HFFc6 (cell line): ENCODE data around the gene KRT37. TPM values are rescaled to one million over a fixed set of nuclear protein-coding genes. Genes with fewer than 3 reads are reported as not detected.
"Not testable (repeated sequence)": the region's sequence is repeated elsewhere in the genome, so short reads cannot be mapped to it uniquely, and the experiment has no call there.

ENCODE experiments used
- DNase-seq: peaks from one replicate; pipeline ENCODE4 v3.0.0-alpha.2; 2018
- H3K27ac Mint-ChIP-seq: 2 replicates; pipeline ENCODE4 v1.8.0; 2020; ENCODE audit warnings: mild to moderate bottlenecking, mixed read lengths
- H3K27me3 Mint-ChIP-seq: 2 replicates; pipeline ENCODE4 v1.8.0; 2021; ENCODE audit warnings: mild to moderate bottlenecking, moderate library complexity, mixed read lengths; ENCODE audit not compliant: insufficient read depth
- H3K36me3 Mint-ChIP-seq: 2 replicates; pipeline ENCODE4 v1.8.0; 2021; ENCODE audit warnings: low read depth, mixed read lengths
- H3K4me1 Mint-ChIP-seq: 2 replicates; pipeline ENCODE4 v1.8.0; 2020; ENCODE audit warnings: low read depth, mixed read lengths
- H3K4me3 Mint-ChIP-seq: 2 replicates; pipeline ENCODE4 v1.8.0; 2020; ENCODE audit warnings: mild to moderate bottlenecking, moderate library complexity, mixed read lengths
- H3K9me3 Mint-ChIP-seq: 2 replicates; pipeline ENCODE4 v1.8.0; 2020; ENCODE audit warnings: mild to moderate bottlenecking, mixed read lengths
- total RNA-seq, 6 experiments: library from RNA; stranded (reverse); fragmentation: NEBNext Ultra II Directional; extraction: Animal tissue kit (Norgen Biotek cat#: 25700); gene quantifications; 2 replicates in 1 of 6; 3 replicates in 5 of 6; pipeline ENCODE4 v1.2.3, GENCODE V29; 2021
- TF ChIP-seq, protein P1 (sequence below): fragments of 200-600 bp; sonication (generic); IDR thresholded peaks from 2 replicates; pipeline ENCODE4 v1.5.0; 2021; ENCODE audit warnings: antibody characterized with exemption, mild to moderate bottlenecking

The KRT37 gene
- total RNA-seq, 6 experiments from 2014 or later = not detected

DNA sequence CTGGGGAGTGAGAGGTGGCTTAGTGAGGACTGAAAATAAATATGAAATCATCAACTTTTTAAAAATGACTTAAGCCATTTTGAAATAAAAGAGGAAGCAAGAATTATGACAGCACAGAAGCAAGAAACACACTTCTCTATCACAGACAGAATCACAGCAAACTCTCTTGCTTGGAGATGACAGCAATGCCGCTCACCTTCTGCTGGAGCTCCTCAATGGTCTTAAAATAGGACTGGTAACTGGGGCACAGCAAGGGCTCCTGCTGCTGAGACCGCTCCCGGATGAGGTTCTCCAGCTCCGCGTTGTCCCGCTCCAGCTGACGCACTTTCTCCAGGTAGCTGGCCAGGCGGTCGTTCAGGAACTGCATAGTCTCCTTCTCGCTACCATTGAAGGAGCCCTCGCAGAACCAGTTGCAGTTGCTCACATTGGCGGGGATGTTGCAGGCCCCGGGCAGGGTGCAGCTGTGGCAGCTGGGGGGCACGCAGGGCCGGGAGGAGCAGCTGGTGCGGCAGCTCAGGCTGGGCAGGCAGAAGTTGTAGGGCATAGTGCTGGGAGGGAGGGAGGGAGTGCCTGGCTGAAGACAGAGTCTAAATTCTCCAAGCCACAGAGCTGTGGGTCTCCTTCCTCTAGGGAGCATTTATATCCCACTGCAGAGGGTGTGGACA lies 27.3 kb downstream of the KRT37 start, which contains the start of gene KRT31:
KRT31 (minus strand) TSS at position 613 of the 665 bp plus-strand sequence; CDS start at position 544, 69 bp downstream.
- H3K4me1 Mint-ChIP-seq = peaks cover 48% of the 10 kb centered on the region
- peaks cover 3% of the 10 kb centered on the region for H3K27me3 Mint-ChIP-seq
- H3K4me3 Mint-ChIP-seq = no peak within 1 kb of the TSS
- TF ChIP-seq, protein P1, sequence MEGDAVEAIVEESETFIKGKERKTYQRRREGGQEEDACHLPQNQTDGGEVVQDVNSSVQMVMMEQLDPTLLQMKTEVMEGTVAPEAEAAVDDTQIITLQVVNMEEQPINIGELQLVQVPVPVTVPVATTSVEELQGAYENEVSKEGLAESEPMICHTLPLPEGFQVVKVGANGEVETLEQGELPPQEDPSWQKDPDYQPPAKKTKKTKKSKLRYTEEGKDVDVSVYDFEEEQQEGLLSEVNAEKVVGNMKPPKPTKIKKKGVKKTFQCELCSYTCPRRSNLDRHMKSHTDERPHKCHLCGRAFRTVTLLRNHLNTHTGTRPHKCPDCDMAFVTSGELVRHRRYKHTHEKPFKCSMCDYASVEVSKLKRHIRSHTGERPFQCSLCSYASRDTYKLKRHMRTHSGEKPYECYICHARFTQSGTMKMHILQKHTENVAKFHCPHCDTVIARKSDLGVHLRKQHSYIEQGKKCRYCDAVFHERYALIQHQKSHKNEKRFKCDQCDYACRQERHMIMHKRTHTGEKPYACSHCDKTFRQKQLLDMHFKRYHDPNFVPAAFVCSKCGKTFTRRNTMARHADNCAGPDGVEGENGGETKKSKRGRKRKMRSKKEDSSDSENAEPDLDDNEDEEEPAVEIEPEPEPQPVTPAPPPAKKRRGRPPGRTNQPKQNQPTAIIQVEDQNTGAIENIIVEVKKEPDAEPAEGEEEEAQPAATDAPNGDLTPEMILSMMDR = no peak
- H3K27ac Mint-ChIP-seq = no peak within 1 kb of the TSS
- DNase-seq = no peak
- no peaks in the 10 kb centered on the region for H3K9me3 Mint-ChIP-seq
- H3K36me3 Mint-ChIP-seq = no peaks in the 10 kb centered on the region

DNA sequence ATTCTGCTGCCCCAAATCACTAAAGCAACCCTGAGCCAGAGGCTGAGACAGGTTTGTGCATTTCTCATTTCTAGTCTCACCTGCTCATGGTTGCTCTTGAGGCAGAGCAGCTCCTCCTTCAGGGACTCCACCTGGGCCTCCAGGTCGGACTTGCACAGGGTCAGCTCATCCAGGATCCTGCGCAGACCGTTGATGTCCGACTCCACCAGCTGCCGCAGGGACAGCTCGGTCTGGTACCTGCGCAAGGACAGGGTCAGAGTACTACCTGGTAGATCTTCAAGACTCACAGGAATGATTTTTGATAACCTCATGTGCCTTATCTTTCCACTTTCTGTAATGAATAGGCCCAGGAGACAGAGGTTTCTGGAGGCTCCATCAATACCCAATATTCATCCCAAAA lies 28.0 kb downstream of the KRT37 start:
- Mint-ChIP-seq H3K9me3 (no peaks in the 10 kb centered on the region), H3K4me3 (no peak overlapping the region), H3K4me1 (peaks cover 52% of the 10 kb centered on the region), H3K27me3 (peaks cover 3% of the 10 kb centered on the region), H3K36me3 (no peaks in the 10 kb centered on the region), H3K27ac (no peak overlapping the region)
- TF ChIP-seq, protein P1 = no peak
- DNase-seq = no peak

DNA sequence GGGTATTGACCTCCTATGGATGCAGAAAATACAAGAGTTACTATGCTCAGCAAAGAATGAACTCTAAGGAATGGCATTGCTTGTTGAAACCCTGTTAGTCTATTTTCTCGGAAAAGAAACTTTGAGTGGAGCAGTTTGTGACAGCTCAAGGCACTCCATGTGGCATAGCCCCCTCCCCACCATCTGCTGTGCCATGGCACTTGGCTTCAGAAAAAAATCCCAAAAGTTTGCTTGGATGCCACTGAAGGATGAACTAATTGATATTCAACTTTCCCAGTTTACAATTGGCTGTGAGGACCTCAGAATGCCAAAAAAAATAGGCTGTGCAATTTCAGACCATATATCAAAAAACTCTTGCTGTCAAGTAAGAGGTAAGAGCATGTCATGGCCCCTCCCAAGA lies 28.8 kb downstream of the KRT37 start:
- H3K36me3 Mint-ChIP-seq = no peaks in the 10 kb centered on the region
- H3K4me1 Mint-ChIP-seq = peaks cover 52% of the 10 kb centered on the region
- no peak overlapping the region for H3K4me3 Mint-ChIP-seq
- no peak for DNase-seq
- peaks cover 3% of the 10 kb centered on the region for H3K27me3 Mint-ChIP-seq
- TF ChIP-seq, protein P1 = no peak
- H3K27ac Mint-ChIP-seq = no peak overlapping the region
- H3K9me3 Mint-ChIP-seq = no peaks in the 10 kb centered on the region

DNA sequence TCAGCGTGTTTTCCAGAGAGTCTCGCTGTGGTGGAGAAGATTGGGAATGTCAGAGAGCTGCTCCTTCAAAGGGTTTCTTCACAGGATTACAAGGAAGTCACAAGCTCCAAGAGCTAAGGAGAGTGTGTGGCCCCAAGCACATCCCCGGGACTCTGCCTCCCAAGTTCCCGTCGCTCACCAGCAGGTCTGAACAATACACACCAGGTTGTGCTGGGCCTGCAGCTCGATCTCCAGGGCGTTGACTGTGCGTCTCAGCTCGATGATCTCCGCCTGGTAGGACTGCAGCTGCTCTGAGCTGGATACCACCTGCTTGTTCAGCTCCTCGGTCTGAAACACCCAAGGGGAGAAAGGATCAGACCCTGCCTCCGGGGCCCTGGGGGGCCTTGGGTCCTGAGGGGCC lies 29.3 kb downstream of the KRT37 start:
- H3K9me3 Mint-ChIP-seq, H3K27ac Mint-ChIP-seq, H3K4me3 Mint-ChIP-seq, DNase-seq, H3K27me3 Mint-ChIP-seq, H3K36me3 Mint-ChIP-seq: not testable (repeated sequence)
- H3K4me1 Mint-ChIP-seq = peaks cover 52% of the 10 kb centered on the region

DNA sequence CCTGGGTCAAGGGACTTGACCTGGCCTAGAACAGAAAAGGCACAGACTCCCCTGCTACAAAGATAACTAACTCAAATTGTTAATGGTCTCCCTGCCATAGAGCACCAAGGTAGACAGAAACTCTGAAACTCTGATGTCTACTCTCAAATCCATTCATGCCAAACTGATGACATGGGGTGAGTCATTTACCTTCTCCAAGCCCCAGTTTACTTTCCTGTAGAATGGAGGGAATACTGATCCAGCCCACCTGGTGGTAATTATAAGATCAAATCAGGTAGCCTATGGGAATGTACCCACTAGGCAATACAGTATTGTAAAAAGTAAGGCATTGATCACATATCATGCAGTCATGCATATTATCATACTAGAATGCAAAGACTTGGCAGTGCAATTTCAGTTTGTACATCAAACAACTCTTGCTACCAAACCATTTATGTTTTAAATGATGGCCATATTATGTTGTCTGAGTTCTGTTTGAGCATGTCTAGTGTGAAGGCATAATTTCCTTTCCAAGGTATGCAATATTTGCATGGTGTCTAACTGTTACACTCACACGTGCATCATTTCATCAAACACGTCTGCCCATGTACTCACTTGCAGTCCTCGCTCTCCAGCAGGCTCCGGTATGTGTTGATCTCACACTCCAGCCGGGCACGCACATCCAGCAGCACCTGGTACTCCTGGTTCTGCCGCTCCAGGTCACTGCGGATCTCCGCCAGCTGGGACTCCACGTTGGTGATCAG lies 30.0 kb downstream of the KRT37 start:
- Mint-ChIP-seq H3K27me3 (no peaks in the 10 kb centered on the region; the same call in none of the 2 replicates), H3K27ac (no peak overlapping the region), H3K4me1 (peaks cover 50% of the 10 kb centered on the region), H3K9me3 (no peaks in the 10 kb centered on the region), H3K36me3 (no peaks in the 10 kb centered on the region), H3K4me3 (no peak overlapping the region)
- no peak for DNase-seq
- TF ChIP-seq, protein P1 = no peak

DNA sequence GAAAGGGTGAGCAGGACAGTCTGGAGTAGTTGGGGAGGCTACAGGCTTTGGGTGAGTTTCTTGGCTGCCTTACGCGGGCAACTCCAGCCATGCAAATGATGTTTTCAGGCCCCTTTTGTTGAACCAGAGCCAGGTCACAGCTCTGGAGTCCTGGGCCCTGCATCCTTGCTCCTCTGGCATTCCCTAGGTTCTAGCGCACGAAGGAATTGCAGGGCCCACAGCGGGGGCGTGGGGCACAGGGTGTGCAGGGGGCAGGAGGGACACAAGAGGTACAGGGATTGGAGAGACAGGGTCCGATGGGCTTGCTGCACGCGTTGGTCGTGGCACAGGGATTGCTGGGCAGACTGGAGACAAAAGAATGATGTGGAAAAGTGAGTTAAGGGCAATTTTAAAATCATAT lies 30.6 kb downstream of the KRT37 start:
- no peak overlapping the region for H3K4me3 Mint-ChIP-seq
- no peaks in the 10 kb centered on the region for H3K9me3 Mint-ChIP-seq
- TF ChIP-seq, protein P1 = no peak
- no peaks in the 10 kb centered on the region; the same call in none of the 2 replicates for H3K27me3 Mint-ChIP-seq
- no peak overlapping the region for H3K27ac Mint-ChIP-seq
- H3K4me1 Mint-ChIP-seq = peaks cover 52% of the 10 kb centered on the region
- no peak for DNase-seq
- no peaks in the 10 kb centered on the region for H3K36me3 Mint-ChIP-seq
